K562 (cell line): ENCODE results near the gene SRP9. TPM values are rescaled to one million over a fixed set of nuclear protein-coding genes. Genes with fewer than 3 reads are reported as not detected.
"Not testable (repeated sequence)": the region's sequence is repeated elsewhere in the genome, so short reads cannot be mapped to it uniquely, and the experiment has no call there.

Experiments
- ATAC-seq: fragments of 200-7000 bp; cut with Tn5 transposase; 3 replicates; pipeline ENCODE4 v1.9.1; 2020; ENCODE audit warnings: moderate library complexity
- BruUV-seq: library from RNA; stranded (reverse); fragments of 400-500 nt; replicated peaks from 2 replicates; lab custom pipeline; 2021; lab: Mats Ljungman, UMichigan
- CTCF ChIA-PET: fragments of 300-600 bp; formaldehyde crosslinking; extraction: SDS; loops from one replicate; lab custom pipeline; 2021; ENCODE audit warnings: low intra/inter-chr PET ratio; lab: Yijun Ruan, JAX
- POLR2A ChIA-PET: fragments of 300-600, 350-650 bp; sonication (Branson Sonifier 250); formaldehyde crosslinking; extraction: SDS; loops from one replicate; lab custom pipeline; 2021; ENCODE audit warnings: antibody characterized with exemption, inconsistent platforms; lab: Yijun Ruan, JAX
- DNase-seq, 4 experiments: peaks; one replicate each; pipeline versions ENCODE4 v3.0.0 to v3.0.0-alpha.2; 2011 to 2018; ENCODE audit warnings: low spot score in 3 of 4, mixed read lengths in 3 of 4; ENCODE audit errors: extremely low read depth in 1 of 4
- FAIRE-seq: peaks from 2 replicates; lab custom pipeline; 2011; peaks lifted over from hg19 to GRCh38; lab: Jason Lieb, UNC
- H2AFZ ChIP-seq: 2 replicates; pipeline ENCODE4 v1.6.0; 2011; ENCODE audit warnings: low read depth, low read length, control low read depth, inconsistent platforms
- H3K27ac ChIP-seq: fragments of 200-600 bp; 3 replicates; pipeline ENCODE4 v1.8.0; 2011; ENCODE audit warnings: low read depth, mild to moderate bottlenecking, control low read depth, inconsistent platforms, low read length, moderate library complexity, mixed read lengths; ENCODE audit errors: extremely low read depth
- H3K27me3 ChIP-seq, 2 experiments: fragments of 300-600 bp in 1 of 2; 2 replicates in 1 of 2; 3 replicates in 1 of 2; pipeline versions ENCODE4 v1.6.0 to v1.8.0; 2011; ENCODE audit warnings: inconsistent platforms in 2 of 2, low read length in 2 of 2, mild to moderate bottlenecking in 1 of 2, mixed read lengths in 1 of 2, moderate library complexity in 1 of 2; ENCODE audit not compliant: control insufficient read depth in 2 of 2, insufficient read depth in 2 of 2
- H3K36me3 ChIP-seq: fragments of 300-600 bp; 3 replicates; pipeline ENCODE4 v1.8.0; 2011; ENCODE audit warnings: mild to moderate bottlenecking, low read length, inconsistent platforms; ENCODE audit not compliant: control insufficient read depth, insufficient read depth
- H3K4me1 ChIP-seq, 2 experiments: fragments of 200-600 bp in 1 of 2; replicated peaks in 1 of 2; 2 replicates in 1 of 2; 3 replicates in 1 of 2; pipeline versions ENCODE4 v1.5.1 to v1.8.0; 2011; ENCODE audit warnings: inconsistent platforms in 2 of 2, low read length in 2 of 2, mild to moderate bottlenecking in 1 of 2, mixed read lengths in 1 of 2, moderate library complexity in 1 of 2; ENCODE audit not compliant: control insufficient read depth in 2 of 2, insufficient read depth in 2 of 2
- H3K4me2 ChIP-seq: 2 replicates; pipeline ENCODE4 v1.6.1; 2011; ENCODE audit warnings: low read length, control low read depth, inconsistent platforms, mixed read lengths; ENCODE audit not compliant: insufficient read depth
- H3K4me3 ChIP-seq: fragments of 200-600 bp; sonication (generic), shearing (Covaris generic); 2 replicates; pipeline ENCODE4 v1.5.1; 2016; ENCODE audit warnings: control low read depth, inconsistent platforms
- H3K79me2 ChIP-seq: fragments of 200-600 bp; 3 replicates; pipeline ENCODE4 v1.8.0; 2011; ENCODE audit warnings: low read length, inconsistent platforms; ENCODE audit not compliant: control insufficient read depth, insufficient read depth
- H3K9ac ChIP-seq, 2 experiments: 2 replicates each; pipeline versions ENCODE4 v1.6.0 to v1.6.1; 2011; ENCODE audit warnings: low read depth in 2 of 2, low read length in 2 of 2, control low read depth in 1 of 2, inconsistent platforms in 1 of 2, mild to moderate bottlenecking in 1 of 2, mixed read lengths in 1 of 2; ENCODE audit not compliant: insufficient read depth in 1 of 2
- H3K9me1 ChIP-seq: one replicate; pipeline ENCODE4 v1.6.0; 2011; ENCODE audit warnings: inconsistent platforms, mild to moderate bottlenecking, low read length, moderate library complexity; ENCODE audit not compliant: control insufficient read depth, insufficient read depth
- H3K9me3 ChIP-seq: replicated peaks from 2 replicates; pipeline ENCODE4 v1.5.1; 2011; ENCODE audit warnings: low read depth, low read length, inconsistent platforms; ENCODE audit not compliant: control insufficient read depth, insufficient read depth
- H4K20me1 ChIP-seq: replicated peaks from 2 replicates; pipeline ENCODE4 v1.6.1; 2011; ENCODE audit warnings: low read length, inconsistent platforms, mixed read lengths; ENCODE audit not compliant: control insufficient read depth, insufficient read depth
- GTF2E2 ChIP-seq: fragments of 200-800 bp; sonication (Bioruptor generic); IDR thresholded peaks from 2 replicates; pipeline ENCODE4 v1.6.1; 2016; ENCODE audit warnings: missing genetic modification characterization, missing compliant biosample characterization
- SP1 ChIP-seq: sonication (generic); formaldehyde crosslinking; IDR thresholded peaks from 2 replicates; pipeline ENCODE4 v1.8.1; 2022; ENCODE audit warnings: mild to moderate bottlenecking, missing genetic modification reagents
- ZFX ChIP-seq: sonication (generic); formaldehyde crosslinking; IDR thresholded peaks from 2 replicates; pipeline ENCODE4 v1.8.0; 2022; ENCODE audit warnings: mild to moderate bottlenecking, missing genetic modification reagents, moderate library complexity
- WGBS: fragments of 100-300 bp; shearing (Covaris generic); methylation state at CpG from one replicate; pipeline ENCODE4 v1.1.6; 2016; ENCODE audit warnings: low coverage, mixed read lengths; ENCODE audit not compliant: insufficient coverage; ENCODE audit errors: missing lambda C conversion rate; 5-methylcytosine and 5-hydroxymethylcytosine counted together
- in situ Hi-C: fragments of 300-500 bp; cut with MboI; formaldehyde crosslinking; loops from 4 replicates; pipeline ENCODE4 v1.15.0; 2018; ENCODE audit warnings: inconsistent platforms, mixed read lengths
- intact Hi-C: fragments of 100-400 bp; cut with micrococcal nuclease; formaldehyde crosslinking; loops from 2 replicates; pipeline ENCODE4 v1.14.2; 2022
- polyA plus RNA-seq, 8 experiments: library from polyadenylated mRNA; depleted of rRNA in 4 of 8; stranded (reverse) in 5 of 8; unstranded in 3 of 8; fragments of >200 nt; fragmentation: Nextera tagmentation in 2 of 8; fragmentation: Illumina TruSeq in 1 of 8; extraction: Ambion mirVana in 2 of 8; extraction: Trizol in 1 of 8; gene quantifications; 2 replicates each; pipeline versions ENCODE4 v1.2.1 to v1.2.3, GENCODE V29; 2011 to 2014; ENCODE audit warnings: inconsistent platforms in 1 of 8, missing spikeins in 1 of 8
- total RNA-seq, 7 experiments: library from RNA; depleted of rRNA in 6 of 7; stranded (reverse); fragments of >200 nt in 6 of 7; fragmentation: Illumina TruSeq in 2 of 7; extraction: Trizol in 2 of 7; gene quantifications; 2 replicates each; pipeline versions ENCODE4 v1.2.1 to v1.2.3, GENCODE V29; 2011 to 2021; ENCODE audit warnings: low replicate concordance in 1 of 7
- TF ChIP-seq, protein P1 (sequence below), 3 experiments: IDR thresholded peaks in 2 of 3; conservative IDR thresholded peaks in 1 of 3; 2 replicates each; pipeline ENCODE4 v1.5.1; 2011 to 2012; ENCODE audit warnings: low read length in 3 of 3, mild to moderate bottlenecking in 3 of 3, control low read depth in 2 of 3, improper control_type of control experiment in 1 of 3, inconsistent platforms in 1 of 3, low read depth in 1 of 3, mixed read lengths in 1 of 3, moderate library complexity in 1 of 3; ENCODE audit not compliant: insufficient read depth in 2 of 3
- TF ChIP-seq, protein P2 (sequence below): fragments of 450-650 bp; IDR thresholded peaks from 2 replicates; pipeline ENCODE4 v1.6.1; 2016; ENCODE audit warnings: antibody characterized with exemption
- TF ChIP-seq, protein P3 (sequence below), 3 experiments: fragments of 200-800 bp in 1 of 3; sonication (Bioruptor generic) in 1 of 3; sonication (generic) in 1 of 3; formaldehyde crosslinking in 1 of 3; IDR thresholded peaks; 2 replicates each; pipeline versions ENCODE4 v1.6.1 to v1.8.0; 2016 to 2022; ENCODE audit warnings: mild to moderate bottlenecking in 2 of 3, missing compliant biosample characterization in 2 of 3, missing genetic modification characterization in 2 of 3, missing genetic modification reagents in 1 of 3
- TF ChIP-seq, protein P4 (sequence below): sonication (generic); formaldehyde crosslinking; IDR thresholded peaks from 2 replicates; pipeline ENCODE4 v1.8.1; 2023; ENCODE audit warnings: mild to moderate bottlenecking, missing genetic modification reagents
- TF ChIP-seq, protein P5 (sequence below): sonication (generic); formaldehyde crosslinking; IDR thresholded peaks from 2 replicates; pipeline ENCODE4 v1.8.0; 2022; ENCODE audit warnings: mild to moderate bottlenecking, missing genetic modification reagents

SRP9 gene
- total and polyA plus RNA-seq, 9 of the 15 experiments (the other 6 are each of a cell fraction or from before 2014, with no cell fraction given), result 273 to 1,892 (median 668) TPM

DNA sequence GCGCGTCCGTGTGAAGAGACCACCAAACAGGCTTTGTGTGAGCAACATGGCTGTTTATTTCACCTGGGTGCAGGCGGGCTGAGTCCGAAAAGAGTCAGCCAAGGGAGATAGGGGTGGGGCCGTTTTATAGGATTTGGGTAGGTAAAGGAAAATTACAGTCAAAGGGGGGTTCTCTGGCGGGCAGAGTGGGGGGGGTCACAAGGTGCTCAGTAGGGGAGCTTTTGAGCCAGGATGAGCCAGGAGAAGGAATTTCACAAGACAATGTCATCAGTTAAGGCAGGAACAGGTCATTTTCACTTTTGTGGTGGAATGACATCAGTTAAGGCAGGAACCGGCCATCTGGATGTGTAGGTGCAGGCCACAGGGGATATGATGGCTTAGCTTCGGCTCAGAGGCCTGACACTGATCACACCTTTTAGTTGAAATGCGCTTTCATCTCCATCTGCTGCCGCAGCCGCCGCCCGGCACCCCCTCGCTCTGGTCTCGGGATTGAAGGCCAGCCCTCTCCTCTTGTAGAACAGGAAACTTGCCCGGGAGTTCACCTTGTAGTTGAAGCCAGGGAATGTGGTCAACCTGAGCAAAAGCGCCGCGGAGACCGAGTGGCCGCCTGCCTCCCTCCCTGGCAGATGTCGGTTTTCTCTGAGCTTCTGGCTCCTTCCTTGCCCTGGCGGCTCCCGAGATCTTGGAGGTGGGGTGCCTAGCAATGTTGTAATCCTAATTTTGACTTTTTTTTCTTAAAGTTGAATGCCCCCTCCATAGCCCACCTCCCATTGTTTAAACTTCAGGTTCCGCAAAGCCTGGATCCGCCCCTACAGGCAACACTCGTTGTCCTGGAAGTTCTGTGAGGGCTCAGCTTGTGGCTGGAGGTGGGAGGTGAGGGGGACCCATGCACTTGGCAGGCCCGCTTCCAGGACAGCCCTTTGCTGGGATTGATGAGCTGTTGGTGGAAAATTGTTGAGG, 33.2 kb downstream of the SRP9 start:
- TF ChIP-seq ZFX (CRISPR knock-in tag) (0 out of 2 replicates have a peak, but pooled peaks have one; percentile 5), SP1 (CRISPR knock-in tag) (0 out of 2 replicates have a peak, but pooled peaks have one; percentile 47), GTF2E2 (tag) (0 out of 2 replicates have a peak, but pooled peaks have one; percentile 1)
- TF ChIP-seq, protein P1, sequence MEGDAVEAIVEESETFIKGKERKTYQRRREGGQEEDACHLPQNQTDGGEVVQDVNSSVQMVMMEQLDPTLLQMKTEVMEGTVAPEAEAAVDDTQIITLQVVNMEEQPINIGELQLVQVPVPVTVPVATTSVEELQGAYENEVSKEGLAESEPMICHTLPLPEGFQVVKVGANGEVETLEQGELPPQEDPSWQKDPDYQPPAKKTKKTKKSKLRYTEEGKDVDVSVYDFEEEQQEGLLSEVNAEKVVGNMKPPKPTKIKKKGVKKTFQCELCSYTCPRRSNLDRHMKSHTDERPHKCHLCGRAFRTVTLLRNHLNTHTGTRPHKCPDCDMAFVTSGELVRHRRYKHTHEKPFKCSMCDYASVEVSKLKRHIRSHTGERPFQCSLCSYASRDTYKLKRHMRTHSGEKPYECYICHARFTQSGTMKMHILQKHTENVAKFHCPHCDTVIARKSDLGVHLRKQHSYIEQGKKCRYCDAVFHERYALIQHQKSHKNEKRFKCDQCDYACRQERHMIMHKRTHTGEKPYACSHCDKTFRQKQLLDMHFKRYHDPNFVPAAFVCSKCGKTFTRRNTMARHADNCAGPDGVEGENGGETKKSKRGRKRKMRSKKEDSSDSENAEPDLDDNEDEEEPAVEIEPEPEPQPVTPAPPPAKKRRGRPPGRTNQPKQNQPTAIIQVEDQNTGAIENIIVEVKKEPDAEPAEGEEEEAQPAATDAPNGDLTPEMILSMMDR (IDR thresholded peaks at IDR 0.05 in 2 of 3, conservative IDR thresholded peaks at IDR 0.05 in 1 of 3; ENCODE audit: insufficient read depth in 2 of 3, low read depth in 1 of 3, low read length in 3 of 3), result 0 out of 6 replicates have a peak, but pooled peaks of 1 of the 3 experiments have one; percentile 6
- TF ChIP-seq, protein P2, sequence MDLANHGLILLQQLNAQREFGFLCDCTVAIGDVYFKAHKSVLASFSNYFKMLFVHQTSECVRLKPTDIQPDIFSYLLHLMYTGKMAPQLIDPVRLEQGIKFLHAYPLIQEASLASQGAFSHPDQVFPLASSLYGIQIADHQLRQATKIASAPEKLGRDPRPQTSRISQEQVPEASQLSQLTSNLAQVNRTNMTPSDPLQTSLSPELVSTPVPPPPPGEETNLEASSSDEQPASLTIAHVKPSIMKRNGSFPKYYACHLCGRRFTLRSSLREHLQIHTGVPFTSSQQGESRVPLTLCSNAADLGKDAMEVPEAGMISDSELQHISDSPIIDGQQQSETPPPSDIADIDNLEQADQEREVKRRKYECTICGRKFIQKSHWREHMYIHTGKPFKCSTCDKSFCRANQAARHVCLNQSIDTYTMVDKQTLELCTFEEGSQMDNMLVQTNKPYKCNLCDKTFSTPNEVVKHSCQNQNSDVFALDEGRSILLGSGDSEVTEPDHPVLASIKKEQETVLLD, result 0 out of 2 replicates have a peak, but pooled peaks have one; percentile 34
- TF ChIP-seq, protein P3, sequence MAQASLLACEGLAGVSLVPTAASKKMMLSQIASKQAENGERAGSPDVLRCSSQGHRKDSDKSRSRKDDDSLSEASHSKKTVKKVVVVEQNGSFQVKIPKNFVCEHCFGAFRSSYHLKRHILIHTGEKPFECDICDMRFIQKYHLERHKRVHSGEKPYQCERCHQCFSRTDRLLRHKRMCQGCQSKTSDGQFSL (CRISPR knock-in tag; IDR thresholded peaks at IDR 0.05), result peak; percentile 48; the same call in 1 of the 2 replicates
- TF ChIP-seq, protein P3 (tag; IDR thresholded peaks at IDR 0.05), result not testable (repeated sequence)
- TF ChIP-seq, protein P4, sequence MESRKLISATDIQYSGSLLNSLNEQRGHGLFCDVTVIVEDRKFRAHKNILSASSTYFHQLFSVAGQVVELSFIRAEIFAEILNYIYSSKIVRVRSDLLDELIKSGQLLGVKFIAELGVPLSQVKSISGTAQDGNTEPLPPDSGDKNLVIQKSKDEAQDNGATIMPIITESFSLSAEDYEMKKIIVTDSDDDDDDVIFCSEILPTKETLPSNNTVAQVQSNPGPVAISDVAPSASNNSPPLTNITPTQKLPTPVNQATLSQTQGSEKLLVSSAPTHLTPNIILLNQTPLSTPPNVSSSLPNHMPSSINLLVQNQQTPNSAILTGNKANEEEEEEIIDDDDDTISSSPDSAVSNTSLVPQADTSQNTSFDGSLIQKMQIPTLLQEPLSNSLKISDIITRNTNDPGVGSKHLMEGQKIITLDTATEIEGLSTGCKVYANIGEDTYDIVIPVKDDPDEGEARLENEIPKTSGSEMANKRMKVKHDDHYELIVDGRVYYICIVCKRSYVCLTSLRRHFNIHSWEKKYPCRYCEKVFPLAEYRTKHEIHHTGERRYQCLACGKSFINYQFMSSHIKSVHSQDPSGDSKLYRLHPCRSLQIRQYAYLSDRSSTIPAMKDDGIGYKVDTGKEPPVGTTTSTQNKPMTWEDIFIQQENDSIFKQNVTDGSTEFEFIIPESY (CRISPR knock-in tag), result peak; percentile 82
- TF ChIP-seq, protein P5, sequence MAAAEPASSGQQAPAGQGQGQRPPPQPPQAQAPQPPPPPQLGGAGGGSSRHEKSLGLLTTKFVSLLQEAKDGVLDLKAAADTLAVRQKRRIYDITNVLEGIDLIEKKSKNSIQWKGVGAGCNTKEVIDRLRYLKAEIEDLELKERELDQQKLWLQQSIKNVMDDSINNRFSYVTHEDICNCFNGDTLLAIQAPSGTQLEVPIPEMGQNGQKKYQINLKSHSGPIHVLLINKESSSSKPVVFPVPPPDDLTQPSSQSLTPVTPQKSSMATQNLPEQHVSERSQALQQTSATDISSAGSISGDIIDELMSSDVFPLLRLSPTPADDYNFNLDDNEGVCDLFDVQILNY, result 0 out of 2 replicates have a peak, but pooled peaks have one; percentile 69
- H4K20me1 ChIP-seq, H3K79me2 ChIP-seq, H3K9me3 ChIP-seq, H3K36me3 ChIP-seq, ATAC-seq, H3K27ac ChIP-seq, DNase-seq, H3K27me3 ChIP-seq, in situ Hi-C loops, H3K9me1 ChIP-seq: not testable (repeated sequence)
- TSS peak; percentile 60 for BruUV-seq
- peaks cover 17 to 30% of the 10 kb centered on the region in 2 experiments for H3K4me1 ChIP-seq
- 59% methylated on average over 29 of the region's 29 CpGs for WGBS
- peak overlapping the region; percentile 83 for H3K4me2 ChIP-seq
- ChIA-PET CTCF (interaction anchor here (0.5 to 0.6 kb wide), 2 partner anchors 24 to 167 kb away, joined by 3 read pairs; no protein-coding TSS in a partner anchor), POLR2A (interaction anchor here (0.6 to 4.3 kb wide), 6 partner anchors 12 to 112 kb away, joined by 3 to 22 read pairs (median 4); no protein-coding TSS in a partner anchor)
- H2AFZ ChIP-seq, result peak overlapping the region; percentile 93
- H3K9ac ChIP-seq, result peak overlapping the region; percentile 43 to 94; a peak in 3 of 4 replicates
- peak; percentile 37 for FAIRE-seq
- intact Hi-C loops, result loop anchor here (2.0 to 5.0 kb wide), 2 partner anchors 34 to 251 kb away; partner anchors contain the start of genes H3-3A and SRP9
- H3K4me3 ChIP-seq, result peak overlapping the region; percentile 48
